ENCODE data around the gene FUT8.
"Not testable (repeated sequence)": the region's sequence is repeated elsewhere in the genome, so short reads cannot be mapped to it uniquely, and the experiment has no call there.

Gene FUT8

GRCh38 chr14:65704850-65705249 is 292.3 kb downstream of the FUT8 start:
- no peak for TF ChIP-seq CTCF (IDR thresholded peaks at IDR 0.05; ENCODE audit: low read depth, low read length)
- peak; percentile 25 to 29 for DNase-seq (ENCODE audit: low read depth in 2 of 2)
- H3K4me3 ChIP-seq (replicated peaks in 1 of 2; ENCODE audit: low read depth in 2 of 2, low read length in 2 of 2) = no peak overlapping the region

- peak; percentile 6 to 61 for DNase-seq (ENCODE audit: low read depth in 2 of 2)
- no peak overlapping the region for H3K4me3 ChIP-seq (replicated peaks in 1 of 2; ENCODE audit: low read depth in 2 of 2, low read length in 2 of 2)
- no peak for TF ChIP-seq CTCF (IDR thresholded peaks at IDR 0.05; ENCODE audit: low read depth, low read length)
Observed at GRCh38 chr14:65709576-65709975, 297.0 kb downstream of the FUT8 start.

- H3K4me3 ChIP-seq (replicated peaks in 1 of 2; ENCODE audit: low read depth in 2 of 2, low read length in 2 of 2); DNase-seq (ENCODE audit: low read depth in 2 of 2): not testable (repeated sequence)
Observed at GRCh38 chr14:65716813-65717212, 304.3 kb downstream of the FUT8 start.

- H3K4me3 ChIP-seq (replicated peaks in 1 of 2; ENCODE audit: low read depth in 2 of 2, low read length in 2 of 2); DNase-seq (ENCODE audit: low read depth in 2 of 2): not testable (repeated sequence)
Observed at GRCh38 chr14:65717384-65717915, 304.9 kb downstream of the FUT8 start.

GRCh38 chr14:65718629-65719028 is 306.1 kb downstream of the FUT8 start:
- no peak overlapping the region for H3K4me3 ChIP-seq (replicated peaks in 1 of 2; ENCODE audit: low read depth in 2 of 2, low read length in 2 of 2)
- no peak for DNase-seq (ENCODE audit: low read depth in 2 of 2)
- no peak for TF ChIP-seq CTCF (IDR thresholded peaks at IDR 0.05; ENCODE audit: low read depth, low read length)

- H3K4me3 ChIP-seq (replicated peaks in 1 of 2; ENCODE audit: low read depth in 2 of 2, low read length in 2 of 2) = no peak overlapping the region
- no peak for DNase-seq (ENCODE audit: low read depth in 2 of 2)
- no peak for TF ChIP-seq CTCF (IDR thresholded peaks at IDR 0.05; ENCODE audit: low read depth, low read length)
Observed at GRCh38 chr14:65720171-65720570, 307.6 kb downstream of the FUT8 start.

GRCh38 chr14:65720743-65721142 is 308.2 kb downstream of the FUT8 start:
- no peak for TF ChIP-seq CTCF (IDR thresholded peaks at IDR 0.05; ENCODE audit: low read depth, low read length)
- DNase-seq (ENCODE audit: low read depth in 2 of 2) = no peak

GRCh38 chr14:65723348-65723747 is 310.8 kb downstream of the FUT8 start:
- H3K4me3 ChIP-seq (replicated peaks in 1 of 2; ENCODE audit: low read depth in 2 of 2, low read length in 2 of 2) = no peak overlapping the region
- no peak for TF ChIP-seq CTCF (IDR thresholded peaks at IDR 0.05; ENCODE audit: low read depth, low read length)
- no peak for DNase-seq (ENCODE audit: low read depth in 2 of 2)

More at GRCh38 chr14:65720743-65721142, 308.2 kb downstream of the FUT8 start:
- no peak overlapping the region for H3K4me3 ChIP-seq (replicated peaks in 1 of 2; ENCODE audit: low read depth in 2 of 2, low read length in 2 of 2)

Data from cardiac fibroblast (primary cell).